RWPE2 (cell line): ENCODE results near the gene ACR.

Experiments
- ATAC-seq: fragments of 200-7000 bp; cut with Tn5 transposase; 3 replicates; pipeline ENCODE4 v1.9.1; 2021; ENCODE audit warnings: low read depth
- DNase-seq: peaks from one replicate; pipeline ENCODE4 v3.0.0-alpha.2; 2020; ENCODE audit warnings: low spot score
- H3K27ac ChIP-seq: fragments of 450-650 bp; 2 replicates; pipeline ENCODE4 v1.5.1; 2017; ENCODE audit warnings: mild to moderate bottlenecking; ENCODE audit not compliant: poor library complexity, severe bottlenecking
- H3K27me3 ChIP-seq: fragments of 250-450 bp; sonication (Bioruptor Pico); 2 replicates; pipeline ENCODE4 v1.5.1; 2021; ENCODE audit warnings: mild to moderate bottlenecking, moderate library complexity; ENCODE audit not compliant: insufficient read depth, poor library complexity, severe bottlenecking
- H3K36me3 ChIP-seq: fragments of 250-450 bp; sonication (Bioruptor Pico); 2 replicates; pipeline ENCODE4 v1.5.1; 2020; ENCODE audit warnings: low read depth, mild to moderate bottlenecking, moderate library complexity
- H3K4me1 ChIP-seq: fragments of 250-450 bp; sonication (Bioruptor Pico); 2 replicates; pipeline ENCODE4 v1.5.1; 2021; ENCODE audit warnings: mild to moderate bottlenecking, moderate library complexity; ENCODE audit not compliant: insufficient read depth, poor library complexity, severe bottlenecking
- H3K4me3 ChIP-seq: fragments of 250-450 bp; sonication (Bioruptor Pico); 2 replicates; pipeline ENCODE4 v1.5.1; 2021; ENCODE audit warnings: mild to moderate bottlenecking, moderate library complexity; ENCODE audit not compliant: severe bottlenecking
- H3K9me3 ChIP-seq: fragments of 250-450 bp; sonication (Bioruptor Pico); 2 replicates; pipeline ENCODE4 v1.5.1; 2021; ENCODE audit warnings: mild to moderate bottlenecking, moderate library complexity; ENCODE audit not compliant: severe bottlenecking
- CTCF ChIP-seq: fragments of 450-650 bp; IDR thresholded peaks from one replicate; pipeline ENCODE4 v1.5.1; 2017; ENCODE audit warnings: mild to moderate bottlenecking, moderate library complexity; ENCODE audit not compliant: poor library complexity, severe bottlenecking

Gene ACR

GRCh38 chr22:50716290-50717024 is 21.5 kb upstream of the ACR start:
- Histone ChIP-seq H3K9me3 (no peaks in the 10 kb centered on the region), H3K4me3 (no peak overlapping the region), H3K27me3 (no peaks in the 10 kb centered on the region), H3K4me1 (no peaks in the 10 kb centered on the region), H3K27ac (no peak overlapping the region), H3K36me3 (no peaks in the 10 kb centered on the region)
- no peak for DNase-seq
- TF ChIP-seq CTCF = no peak
- ATAC-seq = no peak

- H3K4me1 ChIP-seq = no peaks in the 10 kb centered on the region
- TF ChIP-seq CTCF = no peak
- DNase-seq = no peak
- no peaks in the 10 kb centered on the region for H3K36me3 ChIP-seq
- H3K9me3 ChIP-seq = no peaks in the 10 kb centered on the region
- no peak for ATAC-seq
- H3K27ac ChIP-seq = no peak overlapping the region
- H3K4me3 ChIP-seq = no peak overlapping the region
- no peaks in the 10 kb centered on the region for H3K27me3 ChIP-seq
These were observed 20.2 kb upstream of the ACR start for GRCh38 chr22:50717709-50718351.

- no peak for DNase-seq
- H3K4me3 ChIP-seq = no peak overlapping the region
- H3K27ac ChIP-seq = no peak overlapping the region
- no peak for TF ChIP-seq CTCF
- no peaks in the 10 kb centered on the region for H3K9me3 ChIP-seq
- ATAC-seq = no peak
- no peaks in the 10 kb centered on the region for H3K27me3 ChIP-seq
- no peaks in the 10 kb centered on the region for H3K36me3 ChIP-seq
- H3K4me1 ChIP-seq = no peaks in the 10 kb centered on the region
These were observed 19.7 kb upstream of the ACR start for GRCh38 chr22:50718352-50718709.

- DNase-seq (no peak), ATAC-seq (no peak)
- Histone ChIP-seq H3K27ac (no peak overlapping the region), H3K4me3 (no peak overlapping the region), H3K27me3 (no peaks in the 10 kb centered on the region), H3K36me3 (no peaks in the 10 kb centered on the region), H3K4me1 (no peaks in the 10 kb centered on the region), H3K9me3 (no peaks in the 10 kb centered on the region)
- no peak for TF ChIP-seq CTCF
These were observed 18.1 kb upstream of the ACR start for GRCh38 chr22:50719814-50720300.
